Activated CD4-positive, alpha-beta T cell treated with anti-CD3 and anti-CD28 coated beads, Interleukin-2, amount 50 U/mL, for 1 hour (primary cell): ENCODE measurements around the gene ACTA1.
"Not testable (repeated sequence)": the region's sequence is repeated elsewhere in the genome, so short reads cannot be mapped to it uniquely, and the experiment has no call there.

ENCODE experiments used
- DNase-seq: peaks from one replicate; pipeline ENCODE4 v3.0.0-alpha.2; 2020

The ACTA1 gene

GRCh38 chr1:229438021-229438420 lies 4.1 kb upstream of the ACTA1 start:
- no peak for DNase-seq

GRCh38 chr1:229437443-229437842 lies 3.5 kb upstream of the ACTA1 start:
- DNase-seq = no peak

DNA sequence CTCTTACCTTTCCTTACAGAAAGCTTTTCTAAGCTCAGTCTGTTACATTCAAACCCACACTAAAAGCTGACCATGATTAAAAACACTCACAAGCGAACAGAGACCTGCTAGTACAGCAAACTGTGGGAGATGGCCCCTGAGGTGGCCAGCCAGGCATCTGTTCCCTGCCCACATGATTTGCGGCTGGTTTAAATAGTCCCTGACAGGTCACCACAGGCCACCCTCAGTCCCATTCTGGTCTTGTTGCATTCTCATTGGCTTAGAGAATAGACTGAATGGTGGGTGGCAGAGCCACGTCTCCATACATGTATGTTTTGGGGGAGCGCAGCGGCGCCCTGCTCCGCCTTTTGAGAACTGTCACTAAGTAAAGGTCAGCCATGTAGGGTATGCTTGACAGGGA lies 2.3 kb upstream of the ACTA1 start:
- DNase-seq = no peak

DNA sequence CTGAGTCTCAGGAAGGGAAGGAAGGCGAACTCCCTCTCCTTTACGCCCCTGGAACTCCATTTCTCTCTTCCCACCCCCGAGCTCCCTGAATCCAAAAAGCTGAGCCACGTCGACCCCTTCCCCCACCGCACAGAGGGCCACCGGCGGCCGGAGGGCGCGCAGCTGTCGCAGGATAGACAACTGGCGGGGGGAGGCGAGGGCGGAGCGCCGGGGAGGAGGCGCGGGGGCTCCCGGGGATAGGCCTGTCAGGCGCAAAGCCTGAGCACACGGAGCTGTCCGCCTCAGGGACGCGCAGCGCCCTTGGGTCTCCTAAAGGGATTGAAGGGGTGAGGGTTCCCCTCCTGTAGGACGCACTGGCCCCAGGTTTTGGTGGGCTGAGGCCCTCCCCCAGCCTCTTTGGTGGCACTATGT lies 752 bp upstream of the ACTA1 start:
- DNase-seq = no peak

DNA sequence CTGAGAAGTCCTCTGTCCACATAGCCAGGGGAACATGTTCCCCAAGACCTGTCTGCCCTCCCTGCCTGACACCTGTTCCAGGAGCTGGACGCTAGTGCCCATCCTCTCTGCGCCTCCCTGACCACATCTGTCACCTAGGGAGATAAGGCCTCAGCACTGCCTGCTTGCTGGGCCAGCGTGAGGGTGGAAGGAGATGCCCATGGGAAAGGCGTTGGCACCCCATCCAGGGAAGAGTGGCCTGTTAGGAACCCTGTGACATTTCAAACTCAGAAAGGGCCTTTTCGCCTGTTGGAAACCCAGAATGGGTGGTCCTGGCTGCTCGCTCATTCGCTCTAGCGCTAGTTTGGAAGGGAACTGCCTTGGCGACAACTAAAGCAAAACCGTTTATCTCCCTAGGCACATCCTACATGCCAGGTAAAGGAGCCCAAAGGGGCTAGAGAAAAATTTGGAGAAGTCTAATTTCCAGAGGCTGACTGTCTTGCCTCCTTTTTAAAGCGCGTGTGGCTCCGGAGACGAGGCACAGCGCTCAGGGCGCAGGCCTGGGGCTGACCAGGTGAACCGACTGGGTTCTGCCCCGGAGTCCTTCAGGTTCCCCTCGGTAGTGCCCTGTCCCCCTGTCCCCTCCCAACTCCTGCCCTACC lies 410 bp downstream of the ACTA1 start:
- no peak for DNase-seq

GRCh38 chr1:229432905-229433304 lies 989 bp downstream of the ACTA1 start:
- no peak for DNase-seq

DNA sequence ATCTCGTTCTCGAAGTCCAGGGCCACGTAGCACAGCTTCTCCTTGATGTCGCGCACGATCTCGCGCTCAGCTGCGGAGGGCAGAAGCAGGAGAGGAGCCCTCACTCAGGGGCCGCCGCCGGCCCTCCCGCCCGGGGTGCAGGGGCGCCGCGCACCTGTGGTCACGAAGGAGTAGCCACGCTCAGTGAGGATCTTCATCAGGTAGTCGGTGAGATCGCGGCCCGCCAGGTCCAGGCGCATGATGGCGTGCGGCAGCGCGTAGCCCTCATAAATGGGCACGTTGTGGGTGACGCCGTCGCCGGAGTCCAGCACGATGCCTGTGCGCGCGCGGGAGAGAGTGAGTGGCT lies 1.8 kb downstream of the ACTA1 start:
- no peak for DNase-seq

- no peak for DNase-seq
Measured at GRCh38 chr1:229431284-229432115, 2.4 kb downstream of the ACTA1 start.

DNA sequence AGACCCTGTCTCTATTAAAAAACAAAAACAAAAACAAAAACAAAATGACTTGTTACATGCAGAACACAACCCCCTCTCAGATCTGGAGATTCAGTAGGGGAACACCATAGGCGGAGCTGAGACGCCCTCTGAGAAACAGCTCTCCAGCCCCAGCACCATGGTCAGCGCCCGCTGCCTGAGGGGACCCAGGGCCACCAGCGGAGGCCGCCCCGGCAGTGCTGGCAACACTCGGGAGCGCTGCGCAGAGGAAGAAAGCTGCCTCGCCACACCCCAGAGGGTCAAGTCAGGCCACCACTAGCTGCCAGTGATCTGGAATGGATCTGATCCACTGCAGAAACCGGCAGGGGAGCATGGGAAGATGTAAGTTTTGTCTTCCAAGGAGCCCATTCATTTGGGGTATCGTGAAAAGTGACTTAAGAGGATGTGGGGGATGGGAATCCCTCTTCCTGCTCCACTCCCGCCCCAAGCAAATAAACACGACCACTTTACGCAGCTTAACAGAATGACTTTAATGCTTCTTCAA lies 3.1 kb downstream of the ACTA1 start:
- DNase-seq = peak; percentile 35

DNA sequence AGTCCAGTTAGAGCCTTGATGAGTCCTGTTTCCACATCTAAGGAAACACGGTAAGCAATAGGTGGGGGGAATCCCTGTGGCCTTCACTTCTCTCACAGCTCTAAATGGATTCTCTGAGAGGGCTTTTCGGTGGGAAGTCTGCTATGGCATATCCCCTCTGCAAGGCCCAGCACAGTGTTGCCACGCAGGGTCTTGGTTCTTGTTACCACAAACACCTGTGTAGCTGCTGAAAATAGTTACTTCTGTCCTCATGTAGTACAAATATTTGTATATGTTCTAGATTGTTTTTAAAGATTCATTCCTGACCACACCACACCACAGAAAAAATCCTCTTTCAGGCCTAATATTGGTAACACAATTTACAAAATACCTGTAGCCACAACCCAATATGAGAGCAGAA lies 5.6 kb downstream of the ACTA1 start:
- DNase-seq = no peak

DNA sequence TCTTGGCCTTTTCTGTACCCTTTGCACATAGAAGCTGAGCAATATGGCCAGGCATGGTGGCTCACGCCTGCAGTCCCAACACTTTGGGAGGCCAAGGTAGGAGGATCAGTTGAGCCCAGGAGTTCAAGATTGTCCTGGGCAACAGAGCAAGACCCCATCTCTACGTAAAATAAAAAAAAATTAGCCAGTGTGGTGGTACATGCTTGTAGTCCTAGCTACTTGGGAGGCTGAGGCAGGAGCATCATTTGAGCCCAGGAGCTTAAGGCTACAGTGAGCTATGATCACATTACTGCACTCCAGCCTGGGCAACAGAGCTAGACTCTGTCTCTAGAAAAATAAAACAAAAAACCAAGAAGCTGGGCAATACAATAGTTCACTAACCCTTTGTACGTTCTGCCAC lies 6.3 kb downstream of the ACTA1 start:
- DNase-seq = no peak

DNA sequence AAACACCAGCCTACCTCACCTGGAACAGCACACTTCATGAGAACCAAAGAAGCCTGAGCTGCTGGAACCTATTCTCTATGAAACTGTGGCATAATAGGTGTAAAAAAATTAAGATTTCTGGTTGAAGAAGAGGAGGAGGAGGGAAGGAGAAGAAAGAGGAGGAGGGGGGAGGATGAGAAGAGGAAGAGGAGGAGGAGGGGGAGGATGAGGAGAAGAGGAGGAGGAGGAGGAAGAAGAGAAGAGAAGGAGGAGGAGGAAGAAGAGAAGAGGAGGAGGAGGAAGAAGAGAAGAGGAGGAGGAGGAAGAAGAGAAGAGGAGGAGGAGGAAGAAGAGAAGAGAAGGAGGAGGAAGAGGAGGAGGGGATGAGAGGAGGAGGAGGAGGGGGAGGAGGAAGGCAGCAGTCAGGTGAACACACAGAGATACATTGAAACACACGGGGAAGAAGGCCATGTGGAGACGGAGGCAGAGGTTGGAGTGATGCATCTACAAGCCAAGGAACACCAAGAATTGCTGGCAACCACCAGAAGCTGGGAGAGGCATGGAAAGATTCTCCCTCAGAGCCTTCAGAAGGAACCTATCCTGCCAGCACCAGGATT lies 8.2 kb downstream of the ACTA1 start:
- DNase-seq = no peak

- no peak for DNase-seq
Measured at GRCh38 chr1:229420765-229421164, 13.1 kb downstream of the ACTA1 start.

DNA sequence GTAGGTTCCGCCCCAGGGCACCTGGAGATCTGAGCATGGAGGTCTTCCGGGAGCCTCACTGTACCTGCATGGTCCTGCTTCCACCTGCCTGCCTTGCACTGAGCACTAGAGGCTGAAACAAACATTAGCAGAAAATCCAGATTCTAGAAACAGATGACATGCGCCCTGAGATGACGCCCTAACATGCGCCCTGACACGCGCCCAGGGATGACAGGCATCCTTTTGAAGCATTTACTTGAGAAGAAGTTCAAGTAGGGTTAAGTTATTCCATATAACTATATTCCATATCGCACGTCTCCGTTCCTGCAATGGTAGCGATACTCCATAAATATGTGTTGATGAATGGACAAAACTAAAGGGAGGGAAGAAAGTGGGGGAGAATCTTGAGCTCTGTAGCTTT lies 13.7 kb downstream of the ACTA1 start:
- no peak for DNase-seq

DNA sequence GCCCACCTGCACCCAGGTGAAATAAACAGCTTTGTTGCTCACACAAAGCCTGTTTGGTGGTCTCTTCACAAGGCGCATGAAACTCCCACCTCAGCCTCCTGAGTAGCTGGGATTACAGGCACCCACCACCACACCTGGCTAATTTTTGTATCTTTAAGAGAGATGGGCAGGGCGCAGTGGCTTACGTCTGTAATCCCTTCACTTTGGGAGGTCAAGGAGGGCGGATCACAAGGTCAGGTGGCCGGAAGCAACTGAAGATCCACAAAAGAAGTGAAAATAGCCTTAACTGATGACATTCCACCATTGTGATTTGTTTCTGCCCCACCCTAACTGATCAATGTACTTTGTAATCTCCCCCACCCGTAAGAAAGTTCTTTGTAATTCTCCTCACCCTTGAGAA lies 15.3 kb downstream of the ACTA1 start:
- not testable (repeated sequence) for DNase-seq

- not testable (repeated sequence) for DNase-seq
Measured at GRCh38 chr1:229412810-229413209, 21.1 kb downstream of the ACTA1 start.

DNA sequence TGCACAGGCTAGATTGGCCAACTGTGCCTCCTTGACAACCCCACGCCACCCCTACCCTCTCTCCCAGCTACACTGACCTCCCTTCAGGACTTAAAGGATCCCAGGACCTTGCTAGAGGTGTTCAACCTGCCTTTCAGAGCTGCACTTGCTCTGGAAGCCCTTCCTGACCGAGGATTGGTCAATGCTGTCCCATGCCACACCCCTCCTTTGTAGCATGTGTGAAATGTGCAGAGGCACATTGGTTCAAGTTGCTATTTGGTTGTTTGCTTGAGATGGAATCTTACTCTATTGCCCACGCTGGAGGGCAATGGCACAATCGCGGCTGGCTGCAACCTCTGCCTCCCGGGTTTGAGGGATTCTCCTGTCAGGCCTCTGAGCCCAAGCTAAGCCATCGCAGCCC lies 21.8 kb downstream of the ACTA1 start:
- no peak for DNase-seq

- no peak for DNase-seq
Measured at GRCh38 chr1:229411434-229412055, 22.3 kb downstream of the ACTA1 start.

DNA sequence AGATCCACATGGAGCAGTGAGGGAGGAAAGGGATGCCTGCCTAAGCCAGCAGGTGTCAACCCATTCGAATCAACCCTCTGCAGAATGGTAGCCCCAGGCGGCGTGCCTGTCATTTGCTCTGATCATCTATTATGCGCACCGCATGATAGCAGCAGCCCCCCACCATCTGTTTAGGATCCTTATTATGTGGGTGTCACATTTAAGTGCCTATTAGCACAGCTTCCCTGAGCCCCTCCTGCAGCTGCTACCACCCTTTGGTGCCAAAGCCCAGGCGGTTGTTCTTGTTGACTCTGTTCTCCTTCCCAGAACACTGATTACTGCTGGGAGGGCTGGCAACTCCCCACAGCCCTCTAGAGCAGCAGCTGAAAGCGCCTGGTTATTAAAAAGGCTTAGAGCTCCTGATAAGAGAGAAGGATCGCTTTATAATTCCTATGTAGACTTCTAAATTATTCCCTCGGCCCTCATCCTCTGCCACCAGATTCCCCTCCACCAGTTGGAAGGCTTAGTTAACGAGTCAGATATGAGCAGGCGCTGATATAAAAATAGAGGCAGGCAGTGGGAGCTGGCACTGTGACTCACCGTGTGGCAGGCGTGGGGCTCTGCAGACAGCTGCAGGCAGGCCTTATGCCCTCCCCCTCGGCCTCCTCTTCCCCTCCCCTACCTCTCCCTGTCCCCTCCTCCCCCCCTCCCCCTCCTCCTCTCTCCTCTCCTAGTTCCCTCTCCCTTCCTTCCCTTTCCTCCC lies 23.0 kb downstream of the ACTA1 start:
- no peak for DNase-seq

DNA sequence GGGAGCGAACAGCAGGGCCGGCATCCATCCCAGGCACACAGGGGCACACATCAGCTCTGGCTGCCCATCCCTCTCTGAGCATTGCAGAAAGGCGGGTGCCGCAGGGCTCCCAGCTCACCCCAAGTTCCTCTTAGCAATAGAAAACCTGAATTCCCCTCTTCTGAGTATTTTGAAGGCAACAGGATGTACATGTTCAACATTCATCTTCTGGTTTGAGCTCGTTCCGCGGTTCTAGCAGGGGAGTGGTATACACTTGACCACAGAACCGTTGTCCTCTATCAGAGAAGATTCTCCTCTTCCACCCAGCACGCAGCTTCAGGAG lies 23.6 kb downstream of the ACTA1 start:
- no peak for DNase-seq

GRCh38 chr1:229409616-229410369 lies 24.1 kb downstream of the ACTA1 start:
- no peak for DNase-seq

DNA sequence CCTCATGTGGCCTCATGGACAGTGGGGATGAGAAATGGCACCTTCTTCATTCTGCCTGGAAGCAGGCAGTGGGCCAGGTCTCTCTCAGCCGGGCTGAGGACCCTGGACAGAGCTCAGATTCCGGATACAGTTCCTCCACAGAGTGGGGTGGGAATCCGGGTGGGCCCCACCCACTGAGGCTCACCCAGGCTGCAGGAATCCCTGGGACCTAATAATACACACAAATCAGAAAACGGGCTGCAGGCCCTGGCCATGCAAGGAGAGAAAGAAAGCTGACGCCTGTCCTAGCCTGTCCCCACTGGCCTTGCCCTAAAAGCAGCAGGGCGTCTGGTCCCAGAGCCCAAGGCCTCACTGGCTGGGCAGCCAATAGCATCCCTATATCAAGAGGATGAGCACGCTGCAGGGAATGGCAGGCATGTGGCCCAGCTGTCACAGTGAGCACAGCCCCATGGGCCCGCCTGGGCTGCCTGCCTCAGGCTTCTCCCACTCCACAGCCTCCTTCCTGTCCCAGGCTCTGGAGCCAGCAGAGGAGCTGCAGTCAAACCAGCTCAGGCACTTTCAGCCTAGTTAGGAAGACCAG lies 25.3 kb downstream of the ACTA1 start:
- DNase-seq = no peak
